Activated CD8-positive, alpha-beta memory T cell treated with anti-CD3 and anti-CD28 coated beads for 48 hours (primary cell): Measurements from ENCODE around the gene HOXB4.

Experiments used
- DNase-seq, 3 experiments: peaks; one replicate each; pipeline ENCODE4 v3.0.0-alpha.2; 2020; ENCODE audit warnings: low read depth in 2 of 3, low spot score in 2 of 3

HOXB4 gene

GRCh38 chr17:48601539-48602425 is 23.6 kb upstream of the HOXB4 start:
- no peak for DNase-seq

GRCh38 chr17:48601207-48601538 is 23.0 kb upstream of the HOXB4 start:
- no peak for DNase-seq

- DNase-seq, result no peak
Observed at GRCh38 chr17:48600244-48601098, 22.3 kb upstream of the HOXB4 start.

GRCh38 chr17:48599354-48599753 is 21.2 kb upstream of the HOXB4 start:
- no peak for DNase-seq

GRCh38 chr17:48598736-48599135 is 20.6 kb upstream of the HOXB4 start:
- no peak for DNase-seq

GRCh38 chr17:48597778-48598631 is 19.9 kb upstream of the HOXB4 start:
- no peak for DNase-seq

GRCh38 chr17:48597528-48597777 is 19.3 kb upstream of the HOXB4 start:
- no peak for DNase-seq

- no peak for DNase-seq
Observed at GRCh38 chr17:48596735-48597527, 18.8 kb upstream of the HOXB4 start.

- DNase-seq, result no peak
Observed at GRCh38 chr17:48596000-48596734, 18.0 kb upstream of the HOXB4 start.

- no peak for DNase-seq
Observed at GRCh38 chr17:48595278-48595999, 17.3 kb upstream of the HOXB4 start.

- no peak for DNase-seq
Observed at GRCh38 chr17:48594538-48595277, 16.6 kb upstream of the HOXB4 start.

- peak; percentile 60 to 80 (median 71) for DNase-seq
Observed at GRCh38 chr17:48593840-48594537, 15.8 kb upstream of the HOXB4 start.

GRCh38 chr17:48593126-48593829 is 15.1 kb upstream of the HOXB4 start, which contains the start of gene HOXB5:
TSS of gene HOXB5 (minus strand) at chr17:48593779. CDS start at chr17:48593682, 97 bp downstream.
- no peak for DNase-seq

GRCh38 chr17:48592577-48592976 is 14.4 kb upstream of the HOXB4 start:
- no peak for DNase-seq

GRCh38 chr17:48592057-48592514 is 13.9 kb upstream of the HOXB4 start:
- no peak for DNase-seq

- DNase-seq, result no peak
Observed at GRCh38 chr17:48591255-48592056, 13.3 kb upstream of the HOXB4 start.
